Liver (tissue), 9 donors: ENCODE measurements around the gene CSNK1A1L. TPM values are rescaled to one million over a fixed set of nuclear protein-coding genes. Genes with fewer than 3 reads are reported as not detected.

Source experiments
- DNase-seq: peaks from one replicate; pipeline ENCODE4 v3.0.0-alpha.2; 2017; ENCODE audit warnings: low spot score
- H3K27ac ChIP-seq, 2 donors: one replicate each; pipeline ENCODE4 v1.7.0; 2013; ENCODE audit warnings: inconsistent platforms in 2 of 2, low read length in 2 of 2, control low read depth in 1 of 2, low read depth in 1 of 2, mild to moderate bottlenecking in 1 of 2
- H3K27me3 ChIP-seq, 4 donors: one replicate each; pipeline versions ENCODE4 v1.6.1 to v1.7.0; 2013; ENCODE audit warnings: low read length in 3 of 4, inconsistent platforms in 1 of 4, mild to moderate bottlenecking in 1 of 4, moderate library complexity in 1 of 4; ENCODE audit not compliant: control insufficient read depth in 4 of 4, insufficient read depth in 4 of 4
- H3K36me3 ChIP-seq, 4 donors: one replicate each; pipeline versions ENCODE4 v1.6.1 to v1.7.0; 2013; ENCODE audit warnings: low read length in 3 of 4, mild to moderate bottlenecking in 3 of 4, low read depth in 1 of 4, moderate library complexity in 1 of 4; ENCODE audit not compliant: control insufficient read depth in 4 of 4, insufficient read depth in 3 of 4
- H3K4me1 ChIP-seq, 4 donors: one replicate each; pipeline versions ENCODE4 v1.6.1 to v1.7.0; 2013; ENCODE audit warnings: low read length in 3 of 4, mild to moderate bottlenecking in 3 of 4, moderate library complexity in 1 of 4; ENCODE audit not compliant: control insufficient read depth in 4 of 4, insufficient read depth in 4 of 4
- H3K4me3 ChIP-seq, 3 donors: one replicate each; pipeline versions ENCODE4 v1.6.1 to v1.7.0; 2013; ENCODE audit warnings: low read length in 3 of 3, control low read depth in 1 of 3, low read depth in 1 of 3, mild to moderate bottlenecking in 1 of 3
- H3K9ac ChIP-seq, 2 donors: one replicate each; pipeline ENCODE4 v1.7.0; 2013; ENCODE audit warnings: low read length in 2 of 2, mild to moderate bottlenecking in 2 of 2, moderate library complexity in 2 of 2, control low read depth in 1 of 2, low read depth in 1 of 2
- H3K9me3 ChIP-seq, 4 donors: one replicate each; pipeline versions ENCODE4 v1.6.1 to v1.7.0; 2013; ENCODE audit warnings: low read length in 3 of 4; ENCODE audit not compliant: control insufficient read depth in 4 of 4
- CTCF ChIP-seq: fragments of 150-350 bp; IDR thresholded peaks from 2 replicates; pipeline ENCODE4 v1.5.1; 2017; ENCODE audit warnings: improper control_type of control experiment, low read depth, low read length; ENCODE audit not compliant: missing input control
- EGR1 ChIP-seq, 2 donors: IDR thresholded peaks; 2 replicates each; pipeline ENCODE4 v1.6.1; 2016 to 2018; ENCODE audit warnings: antibody characterized with exemption in 2 of 2, low read depth in 2 of 2
- FOXA1 ChIP-seq: IDR thresholded peaks from 2 replicates; pipeline ENCODE4 v1.6.1; 2016; ENCODE audit warnings: antibody characterized with exemption
- FOXA2 ChIP-seq: IDR thresholded peaks from 2 replicates; pipeline ENCODE4 v1.6.1; 2016; ENCODE audit warnings: antibody characterized with exemption
- GABPA ChIP-seq, 2 donors: IDR thresholded peaks in 1 of 2; conservative IDR thresholded peaks in 1 of 2; 2 replicates each; pipeline ENCODE4 v1.6.1; 2016; ENCODE audit warnings: antibody characterized with exemption in 2 of 2, mild to moderate bottlenecking in 1 of 2, moderate library complexity in 1 of 2
- HNF4A ChIP-seq, 2 donors: conservative IDR thresholded peaks; 2 replicates each; pipeline ENCODE4 v1.6.1; 2016; ENCODE audit warnings: antibody characterized with exemption in 2 of 2, mild to moderate bottlenecking in 2 of 2
- JUND ChIP-seq, 2 donors: IDR thresholded peaks; 2 replicates each; pipeline ENCODE4 v1.6.1; 2016; ENCODE audit warnings: antibody characterized with exemption in 2 of 2
- NR2F2 ChIP-seq: IDR thresholded peaks from 2 replicates; pipeline ENCODE4 v1.6.1; 2016; ENCODE audit warnings: antibody characterized with exemption
- RAD21 ChIP-seq, 2 donors: IDR thresholded peaks; 2 replicates each; pipeline ENCODE4 v1.6.1; 2016; ENCODE audit warnings: antibody characterized with exemption in 2 of 2, mild to moderate bottlenecking in 2 of 2
- REST ChIP-seq: IDR thresholded peaks from 2 replicates; pipeline ENCODE4 v1.6.1; 2016; ENCODE audit warnings: antibody characterized with exemption, mild to moderate bottlenecking
- RXRA ChIP-seq, 2 donors: IDR thresholded peaks; 2 replicates each; pipeline ENCODE4 v1.6.1; 2017 to 2018; ENCODE audit warnings: antibody characterized with exemption in 2 of 2, mild to moderate bottlenecking in 1 of 2
- SP1 ChIP-seq: IDR thresholded peaks from 2 replicates; pipeline ENCODE4 v1.6.1; 2018; ENCODE audit warnings: antibody characterized with exemption, mild to moderate bottlenecking
- TAF1 ChIP-seq: conservative IDR thresholded peaks from 2 replicates; pipeline ENCODE4 v1.6.1; 2016; ENCODE audit warnings: antibody characterized with exemption, mild to moderate bottlenecking
- YY1 ChIP-seq: IDR thresholded peaks from 2 replicates; pipeline ENCODE4 v1.6.1; 2016; ENCODE audit warnings: antibody characterized with exemption, mild to moderate bottlenecking
- ZBTB33 ChIP-seq: IDR thresholded peaks from 2 replicates; pipeline ENCODE4 v1.6.1; 2016; ENCODE audit warnings: antibody characterized with exemption
- whole genome bisulfite sequencing: extraction: QIAGEN DNeasy Blood & Tissue Kit; methylation state at CpG from one replicate; pipeline ENCODE4 v1.1.7; 2013; 5-methylcytosine and 5-hydroxymethylcytosine counted together
- polyA plus RNA-seq, 2 donors: library from polyadenylated mRNA; stranded (reverse) in 1 of 2; unstranded in 1 of 2; fragments of 200-250 nt in 1 of 2; fragments of >200 nt in 1 of 2; fragmentation: Nextera tagmentation in 1 of 2; extraction: Ambion mirVana in 1 of 2; gene quantifications; one replicate each; pipeline versions ENCODE4 v1.2.1 to v1.2.3, GENCODE V29; 2013 to 2015
- total RNA-seq, 2 donors: library from RNA; depleted of rRNA; stranded (reverse); fragments of >200 nt; gene quantifications; one replicate each; pipeline ENCODE4 v1.2.3, GENCODE V29; 2014
- TF ChIP-seq, protein P1 (sequence below): IDR thresholded peaks from 2 replicates; pipeline ENCODE4 v1.6.1; 2016; ENCODE audit warnings: antibody characterized with exemption
- TF ChIP-seq, protein P2 (sequence below): IDR thresholded peaks from 2 replicates; pipeline ENCODE4 v1.6.1; 2016; ENCODE audit warnings: antibody characterized with exemption
- donor health status: healthy.
- donor health status: healthy.
- donor health status: healthy.
- donor health status: healthy.
- donor health status: healthy.

Gene CSNK1A1L
- total and polyA plus RNA-seq, 4 donors = not detected

DNA sequence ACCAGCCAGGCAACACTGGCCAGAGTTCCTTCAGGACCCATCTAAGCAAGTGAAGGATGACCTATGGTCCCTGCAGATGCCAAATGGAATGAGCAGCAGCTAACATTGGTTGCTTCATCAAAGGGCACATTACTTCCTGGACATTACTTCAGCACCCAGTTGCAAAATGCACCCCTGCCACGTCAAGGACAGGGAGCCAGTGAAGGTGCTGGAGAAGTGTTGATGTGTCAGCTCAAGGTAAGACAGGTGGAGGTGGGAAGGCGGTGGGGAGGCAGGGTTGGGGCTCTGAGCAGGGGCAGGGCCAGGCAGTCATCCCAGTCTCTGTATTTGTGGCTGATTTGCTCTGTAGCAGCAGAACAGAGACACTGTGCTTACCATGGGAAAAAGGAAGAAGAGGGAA lies 14.6 kb downstream of the CSNK1A1L start:
- Histone ChIP-seq H3K9me3 (no peaks in the 10 kb centered on the region), H3K27ac (no peak overlapping the region), H3K4me3 (no peak overlapping the region), H3K9ac (no peak overlapping the region), H3K36me3 (no peaks in the 10 kb centered on the region), H3K4me1 (no peaks in the 10 kb centered on the region), H3K27me3 (peaks cover 0 to 3% (median 0%) of the 10 kb centered on the region in 4 donors)
- WGBS = 74% methylated on average over 2 of the region's 2 CpGs
- TF ChIP-seq TAF1 = no peak
- no peak for TF ChIP-seq FOXA2
- no peak for TF ChIP-seq CTCF
- TF ChIP-seq FOXA1 = no peak
- no peak for TF ChIP-seq SP1
- TF ChIP-seq EGR1 (IDR thresholded peaks at IDR 0.05; ENCODE audit: low read depth in 2 of 2) = no peak
- TF ChIP-seq REST = no peak
- TF ChIP-seq, protein P1, sequence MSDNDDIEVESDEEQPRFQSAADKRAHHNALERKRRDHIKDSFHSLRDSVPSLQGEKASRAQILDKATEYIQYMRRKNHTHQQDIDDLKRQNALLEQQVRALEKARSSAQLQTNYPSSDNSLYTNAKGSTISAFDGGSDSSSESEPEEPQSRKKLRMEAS = no peak
- no peak for TF ChIP-seq JUND (IDR thresholded peaks at IDR 0.05)
- no peak for TF ChIP-seq YY1
- TF ChIP-seq RAD21 (IDR thresholded peaks at IDR 0.05) = no peak
- TF ChIP-seq RXRA (IDR thresholded peaks at IDR 0.05) = no peak
- no peak for TF ChIP-seq HNF4A (conservative IDR thresholded peaks at IDR 0.05)
- no peak for TF ChIP-seq ZBTB33
- no peak for TF ChIP-seq NR2F2
- TF ChIP-seq, protein P2, sequence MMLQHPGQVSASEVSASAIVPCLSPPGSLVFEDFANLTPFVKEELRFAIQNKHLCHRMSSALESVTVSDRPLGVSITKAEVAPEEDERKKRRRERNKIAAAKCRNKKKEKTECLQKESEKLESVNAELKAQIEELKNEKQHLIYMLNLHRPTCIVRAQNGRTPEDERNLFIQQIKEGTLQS = no peak
- no peak for DNase-seq

GRCh38 chr13:37089495-37089894 lies 16.0 kb downstream of the CSNK1A1L start:
- 81% methylated on average over 3 of the region's 3 CpGs for WGBS
- TF ChIP-seq GABPA (IDR thresholded peaks at IDR 0.05 in 1 of 2, conservative IDR thresholded peaks at IDR 0.05 in 1 of 2) = no peak
- TF ChIP-seq CTCF = no peak
- no peak for TF ChIP-seq EGR1 (IDR thresholded peaks at IDR 0.05; ENCODE audit: low read depth in 2 of 2)
- TF ChIP-seq, protein P1 = no peak
- TF ChIP-seq TAF1 = no peak
- no peaks in the 10 kb centered on the region for H3K36me3 ChIP-seq
- no peaks in the 10 kb centered on the region for H3K4me1 ChIP-seq
- peaks cover 0 to 3% (median 0%) of the 10 kb centered on the region in 4 donors for H3K27me3 ChIP-seq
- no peak overlapping the region for H3K9ac ChIP-seq
- H3K27ac ChIP-seq = no peak overlapping the region
- no peak overlapping the region for H3K4me3 ChIP-seq
- H3K9me3 ChIP-seq = no peaks in the 10 kb centered on the region
- no peak for DNase-seq
